Stomach (tissue), 4 donors: ENCODE data around the gene FOXL2.

Experiments
- EP300 ChIP-seq: sonication (generic); formaldehyde crosslinking; IDR thresholded peaks from one replicate; pipeline ENCODE4 v1.6.1; 2017; ENCODE audit warnings: antibody characterized with exemption
- POLR2A ChIP-seq, 4 donors: fragments of 450-650 bp; IDR thresholded peaks; one replicate each; pipeline ENCODE4 v1.6.1; 2016; ENCODE audit warnings: antibody characterized with exemption in 4 of 4, control low read depth in 2 of 4, mild to moderate bottlenecking in 1 of 4, moderate library complexity in 1 of 4
- TF ChIP-seq, protein P1 (sequence below), 7 experiments: fragments of 450-650 bp in 4 of 7; fragments of 200-600 bp in 3 of 7; sonication (generic) in 3 of 7; IDR thresholded peaks; one replicate each; pipeline ENCODE4 v1.5.1; 2016 to 2019; ENCODE audit warnings: antibody characterized with exemption in 7 of 7, control low read depth in 2 of 7, mild to moderate bottlenecking in 1 of 7

DNA sequence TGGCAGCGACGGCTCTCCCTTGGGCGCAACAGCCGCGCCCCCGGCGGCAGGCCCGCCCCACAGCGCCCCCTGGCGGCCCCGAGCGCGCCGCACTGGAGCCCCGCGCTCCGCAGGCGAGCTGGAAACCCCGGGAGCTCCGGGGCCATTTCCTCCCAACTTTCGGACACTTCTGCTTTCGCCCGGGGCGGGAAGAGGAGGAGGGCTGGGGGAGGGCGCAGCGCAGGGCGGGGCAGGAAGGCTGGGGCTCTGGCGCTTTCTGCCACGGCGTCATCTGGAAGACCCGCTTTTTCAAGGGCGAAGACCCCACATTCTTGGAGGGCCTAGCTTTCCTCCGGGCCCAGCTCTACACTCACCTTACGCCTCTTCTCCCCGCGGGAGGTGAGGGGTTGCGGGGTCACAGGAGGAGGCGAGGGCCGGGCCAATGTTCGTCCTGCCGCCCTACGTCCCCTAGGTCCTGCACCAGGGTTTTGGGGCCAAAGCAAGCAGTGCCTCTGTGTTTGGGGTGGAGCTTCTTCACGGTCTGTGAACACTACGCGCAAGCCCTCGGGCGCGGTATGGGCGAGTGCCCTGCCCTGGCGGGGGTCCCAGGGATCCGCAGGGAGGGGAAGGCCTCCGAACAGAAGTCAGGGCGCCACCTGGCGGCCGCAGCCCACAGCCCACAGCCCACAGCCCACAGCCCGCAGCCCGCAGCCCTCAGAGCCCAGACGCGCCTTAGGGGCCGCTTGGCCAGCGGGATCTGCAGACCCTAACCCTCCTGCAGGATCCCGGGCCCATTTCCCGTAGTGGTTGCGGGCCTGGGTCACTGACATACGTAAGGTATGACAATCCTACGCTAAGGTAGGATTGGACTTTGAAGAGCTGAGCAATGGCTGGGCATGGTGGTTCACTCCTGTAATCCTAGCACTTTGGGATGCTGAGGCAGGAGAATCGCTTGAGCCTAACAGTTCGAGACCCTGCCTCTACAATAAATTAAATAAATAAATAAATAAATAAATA is 31.1 kb downstream of the FOXL2 start:
- no peak for TF ChIP-seq POLR2A (IDR thresholded peaks at IDR 0.05)
- TF ChIP-seq, protein P1, sequence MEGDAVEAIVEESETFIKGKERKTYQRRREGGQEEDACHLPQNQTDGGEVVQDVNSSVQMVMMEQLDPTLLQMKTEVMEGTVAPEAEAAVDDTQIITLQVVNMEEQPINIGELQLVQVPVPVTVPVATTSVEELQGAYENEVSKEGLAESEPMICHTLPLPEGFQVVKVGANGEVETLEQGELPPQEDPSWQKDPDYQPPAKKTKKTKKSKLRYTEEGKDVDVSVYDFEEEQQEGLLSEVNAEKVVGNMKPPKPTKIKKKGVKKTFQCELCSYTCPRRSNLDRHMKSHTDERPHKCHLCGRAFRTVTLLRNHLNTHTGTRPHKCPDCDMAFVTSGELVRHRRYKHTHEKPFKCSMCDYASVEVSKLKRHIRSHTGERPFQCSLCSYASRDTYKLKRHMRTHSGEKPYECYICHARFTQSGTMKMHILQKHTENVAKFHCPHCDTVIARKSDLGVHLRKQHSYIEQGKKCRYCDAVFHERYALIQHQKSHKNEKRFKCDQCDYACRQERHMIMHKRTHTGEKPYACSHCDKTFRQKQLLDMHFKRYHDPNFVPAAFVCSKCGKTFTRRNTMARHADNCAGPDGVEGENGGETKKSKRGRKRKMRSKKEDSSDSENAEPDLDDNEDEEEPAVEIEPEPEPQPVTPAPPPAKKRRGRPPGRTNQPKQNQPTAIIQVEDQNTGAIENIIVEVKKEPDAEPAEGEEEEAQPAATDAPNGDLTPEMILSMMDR (IDR thresholded peaks at IDR 0.05) = peak in 6 of 7 experiments; percentile 11 to 96 (median 94)
- no peak for TF ChIP-seq EP300
